GM12864 (cell line): ENCODE measurements around the gene AVEN.

Experiments used
- DNase-seq: peaks from one replicate; pipeline ENCODE4 v3.0.0-alpha.2; 2011; ENCODE audit warnings: low read depth
- H3K4me3 ChIP-seq: 2 replicates; pipeline ENCODE4 v1.5.1; 2011; ENCODE audit warnings: mild to moderate bottlenecking, low read depth, low read length, control low read depth
- TF ChIP-seq, protein P1 (sequence below): IDR thresholded peaks from 2 replicates; pipeline ENCODE4 v1.5.1; 2011; ENCODE audit warnings: low read depth, mild to moderate bottlenecking, moderate library complexity, low read length, control low read depth, inconsistent platforms; ENCODE audit errors: missing control alignments

Gene AVEN

GRCh38 chr15:34043391-34043790, 4.4 kb upstream of the AVEN start:
- no peak overlapping the region for H3K4me3 ChIP-seq
- no peak for DNase-seq
- TF ChIP-seq, protein P1, sequence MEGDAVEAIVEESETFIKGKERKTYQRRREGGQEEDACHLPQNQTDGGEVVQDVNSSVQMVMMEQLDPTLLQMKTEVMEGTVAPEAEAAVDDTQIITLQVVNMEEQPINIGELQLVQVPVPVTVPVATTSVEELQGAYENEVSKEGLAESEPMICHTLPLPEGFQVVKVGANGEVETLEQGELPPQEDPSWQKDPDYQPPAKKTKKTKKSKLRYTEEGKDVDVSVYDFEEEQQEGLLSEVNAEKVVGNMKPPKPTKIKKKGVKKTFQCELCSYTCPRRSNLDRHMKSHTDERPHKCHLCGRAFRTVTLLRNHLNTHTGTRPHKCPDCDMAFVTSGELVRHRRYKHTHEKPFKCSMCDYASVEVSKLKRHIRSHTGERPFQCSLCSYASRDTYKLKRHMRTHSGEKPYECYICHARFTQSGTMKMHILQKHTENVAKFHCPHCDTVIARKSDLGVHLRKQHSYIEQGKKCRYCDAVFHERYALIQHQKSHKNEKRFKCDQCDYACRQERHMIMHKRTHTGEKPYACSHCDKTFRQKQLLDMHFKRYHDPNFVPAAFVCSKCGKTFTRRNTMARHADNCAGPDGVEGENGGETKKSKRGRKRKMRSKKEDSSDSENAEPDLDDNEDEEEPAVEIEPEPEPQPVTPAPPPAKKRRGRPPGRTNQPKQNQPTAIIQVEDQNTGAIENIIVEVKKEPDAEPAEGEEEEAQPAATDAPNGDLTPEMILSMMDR, result no peak

GRCh38 chr15:34039790-34040113, 748 bp upstream of the AVEN start:
- H3K4me3 ChIP-seq, result peak overlapping the region; percentile 96
- DNase-seq, result no peak

DNA sequence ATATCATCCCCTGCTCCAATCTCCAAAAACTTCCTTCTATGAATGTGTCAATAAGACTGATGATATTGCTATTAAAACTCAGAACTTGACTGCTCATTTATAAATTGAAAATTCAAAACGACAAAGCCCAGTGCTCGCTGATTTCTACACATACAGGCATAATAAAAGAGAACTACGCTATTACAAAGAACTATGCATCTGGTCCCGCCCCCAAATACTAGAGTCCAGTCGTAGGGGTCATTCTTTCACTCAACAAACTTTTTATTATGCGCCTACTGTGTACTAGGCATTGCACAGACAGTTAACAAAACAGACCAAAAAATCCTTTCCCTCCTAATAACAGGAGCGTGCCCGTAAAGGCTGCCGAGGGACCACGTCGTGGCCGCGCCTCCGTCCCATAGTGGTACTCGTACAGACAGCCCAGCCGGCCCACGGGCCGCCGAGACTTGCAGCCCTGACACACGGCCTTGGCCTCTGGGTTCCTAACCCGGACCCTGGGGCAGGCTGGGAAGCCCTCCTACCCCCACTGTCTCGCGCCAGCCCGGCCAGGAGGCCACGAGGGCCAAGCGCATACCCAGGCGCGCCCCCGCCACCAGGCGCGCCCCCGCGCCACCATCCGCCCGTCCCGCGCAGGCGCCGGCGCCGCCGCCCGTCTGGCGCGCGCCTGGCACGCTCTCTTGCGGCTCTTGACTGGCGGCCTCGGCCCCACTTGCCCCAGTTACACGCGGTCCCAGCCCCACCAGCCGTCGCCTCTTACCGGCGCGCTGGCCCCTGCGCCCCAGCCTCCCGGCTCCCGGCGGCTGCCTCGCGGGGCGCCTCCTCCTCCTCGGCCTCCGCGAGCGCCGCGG, 757 bp downstream of the AVEN start:
- TF ChIP-seq, protein P1, result no peak
- H3K4me3 ChIP-seq, result peak overlapping the region; percentile 96
- DNase-seq, result no peak

More at GRCh38 chr15:34039790-34040113, 748 bp upstream of the AVEN start:
- TF ChIP-seq, protein P1, result no peak

DNA sequence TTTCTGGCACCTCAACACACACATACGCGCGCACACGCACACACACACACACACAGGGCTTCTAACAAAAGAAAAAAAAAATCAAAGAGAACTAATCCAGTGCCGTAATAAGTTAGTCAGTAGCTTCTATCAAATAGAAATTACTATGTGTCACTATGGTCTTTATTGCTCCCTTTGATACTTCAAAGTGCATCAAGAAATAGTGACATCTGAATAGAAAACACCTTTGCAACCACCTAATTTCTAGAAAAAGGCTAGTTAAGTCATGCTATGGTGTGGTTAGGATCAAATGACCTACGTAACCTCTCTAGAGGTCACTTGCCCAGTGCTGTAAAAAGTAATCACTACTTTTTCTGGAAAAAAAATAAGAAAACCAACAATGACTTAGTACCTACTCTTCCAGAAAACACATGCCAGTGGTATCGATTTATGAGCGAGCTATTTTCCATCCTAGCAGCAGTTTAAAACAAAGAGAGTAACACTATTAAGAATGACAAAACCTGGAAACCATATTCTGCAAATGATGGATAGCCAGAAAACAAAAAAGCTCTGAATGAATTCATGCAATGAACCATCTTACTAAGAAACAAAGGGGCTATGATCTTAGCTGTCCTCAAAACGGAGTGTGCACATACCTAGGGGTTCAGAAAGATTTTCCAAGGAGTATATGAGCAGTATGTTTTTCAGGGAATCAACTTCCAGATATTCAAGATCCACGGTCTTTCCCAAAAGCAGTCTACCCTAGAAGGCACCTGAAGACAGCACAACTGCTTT, 6.8 kb downstream of the AVEN start:
- no peak for DNase-seq
- H3K4me3 ChIP-seq, result no peak overlapping the region
- TF ChIP-seq, protein P1, result no peak

DNA sequence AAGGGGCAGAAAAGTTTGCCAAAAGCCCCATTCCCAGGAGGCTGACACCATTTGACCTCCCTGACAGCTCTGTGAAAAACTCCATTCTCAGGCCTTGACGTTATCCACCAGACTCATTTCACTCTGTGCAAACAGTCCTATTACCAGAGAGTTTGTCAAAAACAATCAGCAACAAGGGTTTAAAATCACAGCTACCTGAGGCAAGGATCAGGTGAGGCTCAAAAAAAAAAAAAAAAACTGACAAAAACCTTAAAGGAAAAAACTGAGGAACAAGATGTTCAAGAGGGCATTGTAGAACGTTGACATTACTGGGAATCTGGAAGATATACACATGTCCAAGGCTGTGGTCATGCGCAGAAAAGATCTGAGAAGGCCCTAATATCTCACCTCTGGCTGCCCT, 11.4 kb downstream of the AVEN start:
- no peak overlapping the region for H3K4me3 ChIP-seq
- DNase-seq, result no peak
- TF ChIP-seq, protein P1, result no peak

DNA sequence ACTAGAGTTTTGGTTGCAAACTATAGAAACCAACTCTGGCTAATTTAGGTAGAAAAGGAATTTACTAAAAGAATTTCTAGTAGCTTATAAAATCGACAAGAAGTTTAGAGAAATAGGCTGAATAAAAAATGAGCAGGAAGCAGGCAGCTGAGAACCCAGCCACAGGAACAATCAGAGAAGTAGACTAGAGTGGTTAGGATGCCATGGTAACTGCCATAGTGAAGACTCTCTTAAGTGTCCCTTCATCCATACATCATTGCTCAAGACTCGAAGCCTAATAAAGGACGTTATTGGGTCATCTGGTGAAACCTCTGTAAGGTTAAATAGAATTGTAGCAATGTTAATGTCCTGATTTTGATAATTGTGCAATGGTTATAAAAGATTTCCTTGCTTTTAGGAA, 13.8 kb downstream of the AVEN start:
- TF ChIP-seq, protein P1, result no peak
- H3K4me3 ChIP-seq, result no peak overlapping the region
- no peak for DNase-seq
